HepG2 (cell line): ENCODE data around the gene NANOS1. TPM values are rescaled to one million over a fixed set of nuclear protein-coding genes. Genes with fewer than 3 reads are reported as not detected.

ENCODE experiments used
- GTF3A ChIP-seq: sonication (generic); formaldehyde crosslinking; conservative IDR thresholded peaks from 2 replicates; pipeline ENCODE4 v1.4.0; 2020; ENCODE audit warnings: mild to moderate bottlenecking, missing genetic modification reagents
- MTF2 ChIP-seq: sonication (generic); formaldehyde crosslinking; IDR thresholded peaks from 2 replicates; pipeline ENCODE4 v1.5.0; 2020; ENCODE audit warnings: missing genetic modification reagents, borderline replicate concordance
- RNF2 ChIP-seq: fragments of 450-650 bp; conservative IDR thresholded peaks from 2 replicates; pipeline ENCODE4 v1.6.1; 2016; ENCODE audit warnings: low read depth
- TBP ChIP-seq: sonication (generic); formaldehyde crosslinking; IDR thresholded peaks from 2 replicates; pipeline ENCODE4 v1.5.0; 2020; ENCODE audit warnings: missing genetic modification reagents
- ZNF329 ChIP-seq: sonication (generic); formaldehyde crosslinking; IDR thresholded peaks from 2 replicates; pipeline ENCODE4 v1.9.0; 2021; ENCODE audit warnings: low read depth, mild to moderate bottlenecking, missing genetic modification reagents
- ZSCAN29 ChIP-seq: sonication (generic); formaldehyde crosslinking; conservative IDR thresholded peaks from 2 replicates; pipeline ENCODE4 v1.4.0; 2020; ENCODE audit warnings: mild to moderate bottlenecking, missing genetic modification reagents
- polyA plus RNA-seq, 8 experiments: library from polyadenylated mRNA; depleted of rRNA in 3 of 8; stranded (reverse) in 7 of 8; unstranded in 1 of 8; fragments of >200 nt; fragmentation: Illumina TruSeq in 4 of 8; extraction: Trizol in 4 of 8; gene quantifications; 2 replicates each; pipeline versions ENCODE4 v1.2.1 to v1.2.3, GENCODE V29; 2011 to 2016; ENCODE audit warnings: low read depth in 4 of 8, missing spikeins in 1 of 8, mixed read lengths in 1 of 8; ENCODE audit not compliant: insufficient read depth in 1 of 8
- total RNA-seq, 5 experiments: library from RNA; depleted of rRNA; stranded (reverse); fragments of >200 nt; fragmentation: Illumina TruSeq; extraction: Trizol; gene quantifications; 2 replicates each; pipeline ENCODE4 v1.2.3, GENCODE V29; 2016; ENCODE audit warnings: low read depth in 1 of 5
- TF ChIP-seq, protein P1 (sequence below): sonication (generic); formaldehyde crosslinking; IDR thresholded peaks from 2 replicates; pipeline ENCODE4 v1.5.0; 2020; ENCODE audit warnings: mild to moderate bottlenecking, missing genetic modification reagents
- TF ChIP-seq, protein P2 (sequence below): sonication (generic); formaldehyde crosslinking; IDR thresholded peaks from 2 replicates; pipeline ENCODE4 v1.4.0; 2020; ENCODE audit warnings: mild to moderate bottlenecking, missing genetic modification reagents
- TF ChIP-seq, protein P3 (sequence below): sonication (generic); formaldehyde crosslinking; IDR thresholded peaks from 2 replicates; pipeline ENCODE4 v1.4.0; 2020; ENCODE audit warnings: missing genetic modification reagents, borderline replicate concordance
- TF ChIP-seq, protein P4 (sequence below): IDR thresholded peaks from 2 replicates; pipeline ENCODE4 v1.4.0; 2020; ENCODE audit warnings: mild to moderate bottlenecking, missing genetic modification reagents

The NANOS1 gene
- total and polyA plus RNA-seq, 2 of the 13 experiments (the other 11 are each of a cell fraction or from before 2014, with no cell fraction given) = 1.7 to 2.2 TPM

DNA sequence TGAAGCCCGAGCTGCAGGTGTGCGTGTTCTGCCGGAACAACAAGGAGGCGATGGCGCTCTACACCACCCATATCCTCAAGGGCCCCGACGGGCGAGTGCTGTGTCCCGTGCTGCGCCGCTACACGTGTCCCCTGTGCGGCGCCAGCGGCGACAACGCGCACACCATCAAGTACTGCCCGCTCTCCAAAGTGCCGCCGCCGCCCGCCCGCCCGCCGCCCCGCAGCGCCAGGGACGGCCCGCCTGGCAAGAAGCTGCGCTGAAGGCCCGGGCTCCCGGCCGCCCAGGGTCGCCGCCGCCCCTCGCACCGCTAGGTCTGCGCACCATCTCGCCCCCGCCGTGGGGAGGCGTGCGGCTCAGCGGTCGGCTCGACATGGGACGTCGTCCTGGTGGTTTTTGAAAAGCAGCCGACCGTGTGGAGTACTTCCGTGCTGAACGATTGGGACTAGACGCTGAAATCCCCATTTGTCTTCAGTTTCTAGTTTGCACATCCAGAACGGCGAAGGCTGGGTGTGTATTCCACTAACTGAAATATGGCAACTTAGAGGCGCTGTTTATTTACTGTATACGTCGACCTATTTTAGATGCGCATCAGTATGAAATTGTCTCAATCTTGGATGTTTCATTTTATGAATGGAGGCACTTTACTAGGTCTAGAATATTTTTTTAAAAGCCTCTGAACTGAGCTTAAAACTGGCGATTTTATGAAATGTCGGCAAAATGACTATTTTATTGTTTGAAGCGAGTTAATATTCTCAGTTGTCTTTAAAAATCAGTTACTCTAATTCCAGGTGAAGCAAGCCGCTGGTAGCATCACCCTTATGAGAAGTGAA lies 1.1 kb downstream of the NANOS1 start (continued):
- TF ChIP-seq TBP (no peak), MTF2 (CRISPR knock-in tag) (no peak), GTF3A (CRISPR knock-in tag) (no peak), ZNF329 (CRISPR knock-in tag) (peak; percentile 59; the same call in 1 of the 2 replicates), ZSCAN29 (CRISPR knock-in tag) (no peak), RNF2 (0 out of 2 replicates have a peak, but pooled peaks have one; percentile 40)
- TF ChIP-seq, protein P1, sequence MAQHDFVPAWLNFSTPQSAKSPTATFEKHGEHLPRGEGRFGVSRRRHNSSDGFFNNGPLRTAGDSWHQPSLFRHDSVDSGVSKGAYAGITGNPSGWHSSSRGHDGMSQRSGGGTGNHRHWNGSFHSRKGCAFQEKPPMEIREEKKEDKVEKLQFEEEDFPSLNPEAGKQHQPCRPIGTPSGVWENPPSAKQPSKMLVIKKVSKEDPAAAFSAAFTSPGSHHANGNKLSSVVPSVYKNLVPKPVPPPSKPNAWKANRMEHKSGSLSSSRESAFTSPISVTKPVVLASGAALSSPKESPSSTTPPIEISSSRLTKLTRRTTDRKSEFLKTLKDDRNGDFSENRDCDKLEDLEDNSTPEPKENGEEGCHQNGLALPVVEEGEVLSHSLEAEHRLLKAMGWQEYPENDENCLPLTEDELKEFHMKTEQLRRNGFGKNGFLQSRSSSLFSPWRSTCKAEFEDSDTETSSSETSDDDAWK (CRISPR knock-in tag) = no peak
- TF ChIP-seq, protein P2, sequence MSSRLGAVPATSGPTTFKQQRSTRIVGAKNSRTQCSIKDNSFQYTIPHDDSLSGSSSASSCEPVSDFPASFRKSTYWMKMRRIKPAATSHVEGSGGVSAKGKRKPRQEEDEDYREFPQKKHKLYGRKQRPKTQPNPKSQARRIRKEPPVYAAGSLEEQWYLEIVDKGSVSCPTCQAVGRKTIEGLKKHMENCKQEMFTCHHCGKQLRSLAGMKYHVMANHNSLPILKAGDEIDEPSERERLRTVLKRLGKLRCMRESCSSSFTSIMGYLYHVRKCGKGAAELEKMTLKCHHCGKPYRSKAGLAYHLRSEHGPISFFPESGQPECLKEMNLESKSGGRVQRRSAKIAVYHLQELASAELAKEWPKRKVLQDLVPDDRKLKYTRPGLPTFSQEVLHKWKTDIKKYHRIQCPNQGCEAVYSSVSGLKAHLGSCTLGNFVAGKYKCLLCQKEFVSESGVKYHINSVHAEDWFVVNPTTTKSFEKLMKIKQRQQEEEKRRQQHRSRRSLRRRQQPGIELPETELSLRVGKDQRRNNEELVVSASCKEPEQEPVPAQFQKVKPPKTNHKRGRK (CRISPR knock-in tag) = no peak
- TF ChIP-seq, protein P3, sequence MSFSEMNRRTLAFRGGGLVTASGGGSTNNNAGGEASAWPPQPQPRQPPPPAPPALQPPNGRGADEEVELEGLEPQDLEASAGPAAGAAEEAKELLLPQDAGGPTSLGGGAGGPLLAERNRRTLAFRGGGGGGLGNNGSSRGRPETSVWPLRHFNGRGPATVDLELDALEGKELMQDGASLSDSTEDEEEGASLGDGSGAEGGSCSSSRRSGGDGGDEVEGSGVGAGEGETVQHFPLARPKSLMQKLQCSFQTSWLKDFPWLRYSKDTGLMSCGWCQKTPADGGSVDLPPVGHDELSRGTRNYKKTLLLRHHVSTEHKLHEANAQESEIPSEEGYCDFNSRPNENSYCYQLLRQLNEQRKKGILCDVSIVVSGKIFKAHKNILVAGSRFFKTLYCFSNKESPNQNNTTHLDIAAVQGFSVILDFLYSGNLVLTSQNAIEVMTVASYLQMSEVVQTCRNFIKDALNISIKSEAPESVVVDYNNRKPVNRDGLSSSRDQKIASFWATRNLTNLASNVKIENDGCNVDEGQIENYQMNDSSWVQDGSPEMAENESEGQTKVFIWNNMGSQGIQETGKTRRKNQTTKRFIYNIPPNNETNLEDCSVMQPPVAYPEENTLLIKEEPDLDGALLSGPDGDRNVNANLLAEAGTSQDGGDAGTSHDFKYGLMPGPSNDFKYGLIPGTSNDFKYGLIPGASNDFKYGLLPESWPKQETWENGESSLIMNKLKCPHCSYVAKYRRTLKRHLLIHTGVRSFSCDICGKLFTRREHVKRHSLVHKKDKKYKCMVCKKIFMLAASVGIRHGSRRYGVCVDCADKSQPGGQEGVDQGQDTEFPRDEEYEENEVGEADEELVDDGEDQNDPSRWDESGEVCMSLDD (CRISPR knock-in tag) = no peak
- TF ChIP-seq, protein P4, sequence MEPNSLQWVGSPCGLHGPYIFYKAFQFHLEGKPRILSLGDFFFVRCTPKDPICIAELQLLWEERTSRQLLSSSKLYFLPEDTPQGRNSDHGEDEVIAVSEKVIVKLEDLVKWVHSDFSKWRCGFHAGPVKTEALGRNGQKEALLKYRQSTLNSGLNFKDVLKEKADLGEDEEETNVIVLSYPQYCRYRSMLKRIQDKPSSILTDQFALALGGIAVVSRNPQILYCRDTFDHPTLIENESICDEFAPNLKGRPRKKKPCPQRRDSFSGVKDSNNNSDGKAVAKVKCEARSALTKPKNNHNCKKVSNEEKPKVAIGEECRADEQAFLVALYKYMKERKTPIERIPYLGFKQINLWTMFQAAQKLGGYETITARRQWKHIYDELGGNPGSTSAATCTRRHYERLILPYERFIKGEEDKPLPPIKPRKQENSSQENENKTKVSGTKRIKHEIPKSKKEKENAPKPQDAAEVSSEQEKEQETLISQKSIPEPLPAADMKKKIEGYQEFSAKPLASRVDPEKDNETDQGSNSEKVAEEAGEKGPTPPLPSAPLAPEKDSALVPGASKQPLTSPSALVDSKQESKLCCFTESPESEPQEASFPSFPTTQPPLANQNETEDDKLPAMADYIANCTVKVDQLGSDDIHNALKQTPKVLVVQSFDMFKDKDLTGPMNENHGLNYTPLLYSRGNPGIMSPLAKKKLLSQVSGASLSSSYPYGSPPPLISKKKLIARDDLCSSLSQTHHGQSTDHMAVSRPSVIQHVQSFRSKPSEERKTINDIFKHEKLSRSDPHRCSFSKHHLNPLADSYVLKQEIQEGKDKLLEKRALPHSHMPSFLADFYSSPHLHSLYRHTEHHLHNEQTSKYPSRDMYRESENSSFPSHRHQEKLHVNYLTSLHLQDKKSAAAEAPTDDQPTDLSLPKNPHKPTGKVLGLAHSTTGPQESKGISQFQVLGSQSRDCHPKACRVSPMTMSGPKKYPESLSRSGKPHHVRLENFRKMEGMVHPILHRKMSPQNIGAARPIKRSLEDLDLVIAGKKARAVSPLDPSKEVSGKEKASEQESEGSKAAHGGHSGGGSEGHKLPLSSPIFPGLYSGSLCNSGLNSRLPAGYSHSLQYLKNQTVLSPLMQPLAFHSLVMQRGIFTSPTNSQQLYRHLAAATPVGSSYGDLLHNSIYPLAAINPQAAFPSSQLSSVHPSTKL (CRISPR knock-in tag) = no peak
